CD4-positive, alpha-beta T cell treated with Interleukin-17A for 4 hours (primary cell): Measurements from ENCODE around the gene SDK1.

Source experiments
- DNase-seq: peaks from one replicate; pipeline ENCODE4 v3.0.0-alpha.2; 2020; ENCODE audit warnings: mixed read lengths

The SDK1 gene

GRCh38 chr7:3832199-3832598 is 531.1 kb downstream of the SDK1 start:
- no peak for DNase-seq

GRCh38 chr7:3835109-3835508 is 534.1 kb downstream of the SDK1 start:
- DNase-seq: no peak

- no peak for DNase-seq
Observed at GRCh38 chr7:3836855-3837254, 535.8 kb downstream of the SDK1 start.

GRCh38 chr7:3844540-3845151 is 543.6 kb downstream of the SDK1 start:
- DNase-seq: no peak

GRCh38 chr7:3846738-3847137 is 545.7 kb downstream of the SDK1 start:
- DNase-seq: no peak

- no peak for DNase-seq
Observed at GRCh38 chr7:3847336-3847735, 546.3 kb downstream of the SDK1 start.

- no peak for DNase-seq
Observed at GRCh38 chr7:3859431-3859830, 558.4 kb downstream of the SDK1 start.

GRCh38 chr7:3860932-3861331 is 559.9 kb downstream of the SDK1 start:
- DNase-seq: no peak

GRCh38 chr7:3861386-3861785 is 560.3 kb downstream of the SDK1 start:
- no peak for DNase-seq

GRCh38 chr7:3861941-3862340 is 560.9 kb downstream of the SDK1 start:
- no peak for DNase-seq

- no peak for DNase-seq
Observed at GRCh38 chr7:3862774-3863173, 561.7 kb downstream of the SDK1 start.

GRCh38 chr7:3866277-3866676 is 565.2 kb downstream of the SDK1 start:
- DNase-seq: no peak

- DNase-seq: no peak
Observed at GRCh38 chr7:3867863-3868262, 566.8 kb downstream of the SDK1 start.

- no peak for DNase-seq
Observed at GRCh38 chr7:3879355-3880075, 578.5 kb downstream of the SDK1 start.

- DNase-seq: no peak
Observed at GRCh38 chr7:3880228-3880987, 579.4 kb downstream of the SDK1 start.

- DNase-seq: no peak
Observed at GRCh38 chr7:3882782-3883181, 581.7 kb downstream of the SDK1 start.

- DNase-seq: no peak
Observed at GRCh38 chr7:3884543-3884942, 583.5 kb downstream of the SDK1 start.

GRCh38 chr7:3887096-3887690 is 586.1 kb downstream of the SDK1 start:
- no peak for DNase-seq

GRCh38 chr7:3888096-3888495 is 587.0 kb downstream of the SDK1 start:
- DNase-seq: no peak

GRCh38 chr7:3892157-3892556 is 591.1 kb downstream of the SDK1 start:
- no peak for DNase-seq

- DNase-seq: no peak
Observed at GRCh38 chr7:3892686-3893085, 591.6 kb downstream of the SDK1 start.

GRCh38 chr7:3893151-3893788 is 592.2 kb downstream of the SDK1 start:
- DNase-seq: no peak

- no peak for DNase-seq
Observed at GRCh38 chr7:3893789-3894153, 592.7 kb downstream of the SDK1 start.
